Cerebellar cortex (tissue), 1 donor: ENCODE measurements around the gene CARD14.
A peak's percentile ranks its signal among the peaks of the same experiment; 100 is the strongest.
"Not testable (repeated sequence)": the region's sequence is repeated elsewhere in the genome, so short reads cannot be mapped to it uniquely, and the experiment has no call there.

Source experiments
- DNase-seq: peaks from one replicate; pipeline ENCODE4 v3.0.0-alpha.2; 2015; ENCODE audit warnings: low spot score

CARD14 gene

GRCh38 chr17:80223838-80224497 lies 54.1 kb downstream of the CARD14 start:
- no peak for DNase-seq

GRCh38 chr17:80224683-80225082 lies 54.9 kb downstream of the CARD14 start:
- DNase-seq: no peak

- no peak for DNase-seq
Measured at GRCh38 chr17:80225230-80225629, 55.4 kb downstream of the CARD14 start.

- DNase-seq: peak; percentile 49
Measured at GRCh38 chr17:80227156-80227555, 57.3 kb downstream of the CARD14 start.

GRCh38 chr17:80227666-80228065 lies 57.8 kb downstream of the CARD14 start:
- DNase-seq: no peak

GRCh38 chr17:80228477-80228876 lies 58.6 kb downstream of the CARD14 start:
- DNase-seq: no peak

GRCh38 chr17:80229011-80229410 lies 59.2 kb downstream of the CARD14 start:
- no peak for DNase-seq

GRCh38 chr17:80232438-80232837 lies 62.6 kb downstream of the CARD14 start:
- DNase-seq: no peak

GRCh38 chr17:80233202-80233601 lies 63.4 kb downstream of the CARD14 start:
- DNase-seq: no peak

GRCh38 chr17:80236911-80237310 lies 67.1 kb downstream of the CARD14 start:
- DNase-seq: no peak

- DNase-seq: no peak
Measured at GRCh38 chr17:80237386-80237785, 67.6 kb downstream of the CARD14 start.

- DNase-seq: no peak
Measured at GRCh38 chr17:80242505-80242904, 72.7 kb downstream of the CARD14 start.

- DNase-seq: no peak
Measured at GRCh38 chr17:80243526-80244433, 74.0 kb downstream of the CARD14 start.

GRCh38 chr17:80244448-80244847 lies 74.6 kb downstream of the CARD14 start:
- not testable (repeated sequence) for DNase-seq

GRCh38 chr17:80244871-80245509 lies 75.2 kb downstream of the CARD14 start:
- DNase-seq: no peak

GRCh38 chr17:80245566-80246265 lies 75.9 kb downstream of the CARD14 start:
- DNase-seq: no peak

GRCh38 chr17:80246266-80246681 lies 76.4 kb downstream of the CARD14 start:
- no peak for DNase-seq

- no peak for DNase-seq
Measured at GRCh38 chr17:80246726-80247125, 76.9 kb downstream of the CARD14 start.

GRCh38 chr17:80247561-80247960 lies 77.7 kb downstream of the CARD14 start:
- DNase-seq: no peak

GRCh38 chr17:80248001-80248893 lies 78.4 kb downstream of the CARD14 start:
- DNase-seq: no peak
